Measurements from ENCODE around the gene ROR2. TPM values are rescaled to one million over a fixed set of nuclear protein-coding genes. Genes with fewer than 3 reads are reported as not detected.

Gene ROR2
- total RNA-seq, 3 donors from 2014 or later = 0.10 to 0.16 (median 0.11) TPM

- no peaks in the 10 kb centered on the region for H3K36me3 Mint-ChIP-seq (ENCODE audit: insufficient read depth)
- H3K4me3 Mint-ChIP-seq = no peak overlapping the region
- no peaks in the 10 kb centered on the region for H3K4me1 Mint-ChIP-seq (ENCODE audit: low read depth)
- H3K9me3 Mint-ChIP-seq = no peaks in the 10 kb centered on the region
- peaks cover 39% of the 10 kb centered on the region for H3K27me3 Mint-ChIP-seq (ENCODE audit: low read depth)
- DNase-seq (no peak), ATAC-seq (no peak)
These were observed 179.0 kb downstream of the ROR2 start for GRCh38 chr9:91771027-91771426.

GRCh38 chr9:91770229-91770628, 179.8 kb downstream of the ROR2 start:
- H3K4me3 Mint-ChIP-seq = no peak overlapping the region
- DNase-seq (no peak), ATAC-seq (no peak)
- H3K27me3 Mint-ChIP-seq (ENCODE audit: low read depth) = peaks cover 40% of the 10 kb centered on the region
- peaks cover under 1% of the 10 kb centered on the region for H3K9me3 Mint-ChIP-seq
- H3K4me1 Mint-ChIP-seq (ENCODE audit: low read depth) = no peaks in the 10 kb centered on the region
- no peaks in the 10 kb centered on the region for H3K36me3 Mint-ChIP-seq (ENCODE audit: insufficient read depth)

DNA sequence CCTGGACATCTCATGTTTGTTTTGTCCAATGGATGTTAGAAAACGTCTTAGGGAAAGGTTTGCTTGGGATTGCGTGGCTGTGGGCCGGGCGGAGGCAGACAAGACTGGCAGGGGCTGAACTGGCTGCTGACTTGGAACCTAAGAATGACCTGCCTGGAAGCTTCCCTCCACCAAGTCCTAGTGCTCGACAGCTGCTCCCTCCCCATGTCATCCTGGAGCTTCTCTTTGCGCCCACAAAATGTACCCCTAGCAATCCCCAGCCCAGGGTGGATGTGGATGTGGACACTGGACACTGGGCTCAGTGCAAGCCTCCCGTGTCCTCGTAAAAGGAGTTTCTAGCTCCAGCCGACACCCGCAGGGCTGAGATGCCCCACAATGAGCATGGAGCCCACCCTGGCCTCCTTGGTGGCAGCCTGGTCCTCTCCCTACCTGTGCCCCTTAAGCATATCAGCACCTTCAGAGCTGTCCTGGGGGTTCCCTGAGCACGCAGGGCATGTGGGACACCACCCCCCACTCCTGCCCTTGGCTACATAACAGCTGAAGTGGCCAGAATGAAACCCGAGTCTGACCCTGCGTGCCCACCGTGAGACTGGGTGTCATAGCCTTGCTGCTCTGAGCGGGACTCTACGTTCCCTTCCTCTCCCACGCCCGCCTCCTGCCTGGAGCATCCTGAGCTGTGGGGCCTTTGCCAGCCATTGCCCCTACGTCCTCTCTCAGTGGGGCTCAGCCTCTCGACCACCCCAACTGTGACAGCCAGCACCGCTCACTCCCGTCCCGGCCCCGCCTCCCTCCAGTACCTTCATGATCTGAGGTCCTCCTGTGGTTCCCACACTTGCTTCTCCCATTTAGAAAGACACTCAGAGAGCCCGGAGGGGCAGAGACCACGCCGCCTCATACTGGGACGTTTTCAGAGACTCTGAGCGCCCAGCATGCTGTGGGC, 180.8 kb downstream of the ROR2 start:
- peaks cover 1% of the 10 kb centered on the region for H3K36me3 Mint-ChIP-seq (ENCODE audit: insufficient read depth)
- DNase-seq = no peak
- H3K9me3 Mint-ChIP-seq = peaks cover 7% of the 10 kb centered on the region
- H3K27me3 Mint-ChIP-seq (ENCODE audit: low read depth) = peaks cover 40% of the 10 kb centered on the region
- H3K4me1 Mint-ChIP-seq (ENCODE audit: low read depth) = no peaks in the 10 kb centered on the region
- H3K4me3 Mint-ChIP-seq = no peak overlapping the region
- no peak for ATAC-seq

DNA sequence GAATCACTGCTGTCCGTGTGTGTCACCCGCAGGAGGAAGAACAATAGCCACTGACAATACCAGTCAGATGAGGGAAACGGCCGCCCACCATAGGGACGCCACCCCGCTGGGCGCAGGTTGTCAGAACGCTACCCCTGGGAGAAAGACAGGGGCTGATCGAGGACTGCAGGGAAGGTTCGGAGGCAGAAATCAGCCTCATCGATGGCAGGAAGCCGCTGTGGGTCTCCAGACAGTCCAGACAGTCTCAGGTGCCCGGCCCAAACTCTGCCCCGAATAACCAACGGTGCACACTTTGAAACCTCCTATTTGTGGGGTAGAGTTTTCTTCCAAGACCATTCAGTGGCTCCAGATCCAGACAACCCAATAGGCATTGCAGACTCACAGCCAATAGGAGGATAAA, 181.5 kb downstream of the ROR2 start:
- peaks cover 40% of the 10 kb centered on the region for H3K27me3 Mint-ChIP-seq (ENCODE audit: low read depth)

DNA sequence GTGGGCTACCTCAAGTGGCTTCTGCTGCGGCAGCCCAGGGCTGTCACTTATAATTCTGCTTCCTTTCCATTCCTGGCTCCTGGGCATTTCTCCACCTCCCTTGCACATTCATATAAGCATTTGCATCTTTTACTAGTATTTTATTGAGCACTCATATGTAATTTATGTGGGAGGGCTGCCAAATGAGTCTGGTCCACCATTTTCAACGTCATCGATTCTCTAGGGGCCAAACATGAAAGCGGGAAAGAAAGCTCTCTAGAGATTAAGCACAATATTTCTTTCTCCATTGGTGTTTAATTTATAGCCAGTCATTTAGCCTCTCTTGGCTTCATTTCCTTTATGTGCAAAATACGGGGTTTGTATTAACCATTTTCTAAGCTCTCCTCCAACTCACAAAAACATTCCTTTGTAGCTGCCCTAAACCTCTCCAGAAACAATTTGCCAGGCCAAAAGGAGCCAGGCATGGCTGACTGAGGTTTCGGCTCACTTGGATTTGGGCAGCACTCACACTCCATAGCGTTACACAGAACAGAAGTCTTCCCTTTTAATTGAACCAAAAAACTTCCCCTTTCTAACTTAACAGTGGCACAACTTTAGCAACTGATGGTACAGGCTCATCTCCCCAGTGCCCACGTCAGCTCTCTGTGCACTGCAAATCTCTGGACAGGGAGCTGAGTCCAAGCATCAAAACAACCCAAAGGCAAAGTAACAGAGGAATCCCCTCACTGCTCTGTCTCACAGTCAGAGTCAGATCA, 183.5 kb downstream of the ROR2 start:
- ATAC-seq = no peak
- Mint-ChIP-seq H3K4me3 (no peak overlapping the region), H3K9me3 (peaks cover 12% of the 10 kb centered on the region), H3K4me1 (ENCODE audit: low read depth) (no peaks in the 10 kb centered on the region), H3K36me3 (ENCODE audit: insufficient read depth) (peaks cover 1% of the 10 kb centered on the region), H3K27me3 (ENCODE audit: low read depth) (peaks cover 35% of the 10 kb centered on the region)
- DNase-seq = no peak

More for the DNA sequence above, 181.5 kb downstream of the ROR2 start:
- Mint-ChIP-seq H3K4me3 (no peak overlapping the region), H3K4me1 (ENCODE audit: low read depth) (no peaks in the 10 kb centered on the region), H3K36me3 (ENCODE audit: insufficient read depth) (peaks cover 1% of the 10 kb centered on the region), H3K9me3 (peaks cover 7% of the 10 kb centered on the region)
- ATAC-seq = no peak
- no peak for DNase-seq

- H3K4me3 Mint-ChIP-seq = no peak overlapping the region
- H3K9me3 Mint-ChIP-seq = peaks cover 13% of the 10 kb centered on the region
- no peaks in the 10 kb centered on the region for H3K4me1 Mint-ChIP-seq (ENCODE audit: low read depth)
- no peak for DNase-seq
- peaks cover 1% of the 10 kb centered on the region for H3K36me3 Mint-ChIP-seq (ENCODE audit: insufficient read depth)
- H3K27me3 Mint-ChIP-seq (ENCODE audit: low read depth) = peaks cover 35% of the 10 kb centered on the region
- no peak for ATAC-seq
These were observed 184.7 kb downstream of the ROR2 start for GRCh38 chr9:91765296-91765695.

- Mint-ChIP-seq H3K9me3 (peaks cover 13% of the 10 kb centered on the region), H3K4me3 (no peak overlapping the region), H3K27me3 (ENCODE audit: low read depth) (peaks cover 33% of the 10 kb centered on the region), H3K36me3 (ENCODE audit: insufficient read depth) (peaks cover 1% of the 10 kb centered on the region), H3K4me1 (ENCODE audit: low read depth) (no peaks in the 10 kb centered on the region)
- DNase-seq = no peak
- ATAC-seq = no peak
These were observed 185.4 kb downstream of the ROR2 start for GRCh38 chr9:91764661-91765060.

- Mint-ChIP-seq H3K9me3 (peaks cover 13% of the 10 kb centered on the region), H3K4me1 (ENCODE audit: low read depth) (no peaks in the 10 kb centered on the region), H3K27me3 (ENCODE audit: low read depth) (peaks cover 21% of the 10 kb centered on the region), H3K36me3 (ENCODE audit: insufficient read depth) (peaks cover 1% of the 10 kb centered on the region), H3K4me3 (no peak overlapping the region)
- DNase-seq = no peak
- no peak for ATAC-seq
These were observed 188.7 kb downstream of the ROR2 start for GRCh38 chr9:91761362-91761761.

DNA sequence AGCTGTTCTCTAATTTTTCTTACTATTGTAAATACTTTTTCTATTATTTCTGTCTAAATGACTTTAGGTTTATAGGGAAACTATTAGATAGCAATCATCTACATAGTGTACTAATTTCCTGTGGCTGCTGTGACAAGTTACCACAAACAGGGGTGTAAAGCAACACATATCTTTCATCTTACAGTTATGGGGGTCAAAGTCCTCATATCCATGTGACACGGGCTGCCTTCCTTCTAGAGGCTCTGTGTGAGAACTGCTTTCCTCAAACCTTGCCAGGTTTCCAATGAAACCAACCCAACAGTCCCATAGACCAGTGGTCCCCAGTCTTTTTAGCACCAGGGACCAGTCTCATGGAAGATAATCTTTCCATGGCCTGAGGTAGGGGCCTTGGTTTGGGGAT, 189.1 kb downstream of the ROR2 start:
- no peak for ATAC-seq

DNA sequence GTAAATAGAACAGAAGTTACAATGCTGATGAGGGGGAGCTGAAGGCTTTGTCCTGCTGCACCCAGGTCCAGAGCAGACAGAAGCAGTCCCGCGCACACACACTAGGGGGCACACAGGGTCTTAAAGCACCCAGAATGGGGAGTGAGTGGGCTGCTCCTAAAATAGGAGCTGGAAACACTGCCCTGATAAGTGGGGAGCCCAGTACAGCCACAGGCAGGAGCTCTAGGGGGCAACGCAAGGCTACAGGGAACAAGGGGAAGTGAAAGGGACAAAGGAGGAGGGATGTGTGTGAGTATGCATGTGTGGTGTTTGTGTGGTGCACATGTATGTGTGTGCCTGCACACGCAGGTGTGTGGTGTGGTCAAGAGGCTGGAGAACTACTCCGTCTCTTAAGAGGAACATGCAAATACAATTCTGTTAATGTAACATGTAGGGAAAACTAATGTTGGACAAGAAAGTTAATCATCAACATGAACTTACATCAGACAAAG, 191.5 kb downstream of the ROR2 start:
- H3K27me3 Mint-ChIP-seq (ENCODE audit: low read depth) = peaks cover 12% of the 10 kb centered on the region
- H3K9me3 Mint-ChIP-seq = peaks cover 6% of the 10 kb centered on the region
- no peak overlapping the region for H3K4me3 Mint-ChIP-seq
- H3K4me1 Mint-ChIP-seq (ENCODE audit: low read depth) = no peaks in the 10 kb centered on the region
- H3K36me3 Mint-ChIP-seq (ENCODE audit: insufficient read depth) = no peaks in the 10 kb centered on the region
- ATAC-seq (no peak), DNase-seq (no peak)

More for the DNA sequence above, 189.1 kb downstream of the ROR2 start:
- no peak for DNase-seq
- H3K4me1 Mint-ChIP-seq (ENCODE audit: low read depth) = no peaks in the 10 kb centered on the region
- H3K9me3 Mint-ChIP-seq = peaks cover 13% of the 10 kb centered on the region
- no peak overlapping the region for H3K4me3 Mint-ChIP-seq
- H3K36me3 Mint-ChIP-seq (ENCODE audit: insufficient read depth) = peaks cover 1% of the 10 kb centered on the region
- peaks cover 17% of the 10 kb centered on the region for H3K27me3 Mint-ChIP-seq (ENCODE audit: low read depth)

GRCh38 chr9:91757782-91758181, 192.2 kb downstream of the ROR2 start:
- H3K9me3 Mint-ChIP-seq = peaks cover 6% of the 10 kb centered on the region
- DNase-seq (no peak), ATAC-seq (no peak)
- no peak overlapping the region for H3K4me3 Mint-ChIP-seq
- peaks cover 12% of the 10 kb centered on the region for H3K27me3 Mint-ChIP-seq (ENCODE audit: low read depth)
- no peaks in the 10 kb centered on the region for H3K36me3 Mint-ChIP-seq (ENCODE audit: insufficient read depth)
- H3K4me1 Mint-ChIP-seq (ENCODE audit: low read depth) = no peaks in the 10 kb centered on the region

DNA sequence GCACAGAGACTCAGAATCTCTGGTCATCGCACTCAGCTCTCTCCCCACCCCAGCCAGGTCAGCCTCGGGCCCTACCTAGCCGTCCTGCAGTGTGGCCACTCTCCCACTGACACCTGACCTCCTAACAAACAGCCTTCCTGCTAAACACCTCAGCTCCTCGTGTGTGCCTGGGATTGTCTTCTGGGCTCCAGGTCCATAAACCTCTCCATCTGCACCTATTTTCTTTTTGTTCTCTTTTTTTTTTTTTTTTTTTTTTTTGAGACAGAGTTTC, 193.6 kb downstream of the ROR2 start:
- Mint-ChIP-seq H3K4me1 (ENCODE audit: low read depth) (no peaks in the 10 kb centered on the region), H3K9me3 (peaks cover under 1% of the 10 kb centered on the region), H3K36me3 (ENCODE audit: insufficient read depth) (no peaks in the 10 kb centered on the region), H3K4me3 (no peak overlapping the region), H3K27me3 (ENCODE audit: low read depth) (peaks cover 13% of the 10 kb centered on the region)
- ATAC-seq (no peak), DNase-seq (no peak)

- no peaks in the 10 kb centered on the region for H3K36me3 Mint-ChIP-seq (ENCODE audit: insufficient read depth)
- H3K9me3 Mint-ChIP-seq = no peaks in the 10 kb centered on the region
- no peak overlapping the region for H3K4me3 Mint-ChIP-seq
- DNase-seq (no peak), ATAC-seq (no peak)
- H3K4me1 Mint-ChIP-seq (ENCODE audit: low read depth) = no peaks in the 10 kb centered on the region
- peaks cover 13% of the 10 kb centered on the region for H3K27me3 Mint-ChIP-seq (ENCODE audit: low read depth)
These were observed 194.1 kb downstream of the ROR2 start for GRCh38 chr9:91755761-91756509.

DNA sequence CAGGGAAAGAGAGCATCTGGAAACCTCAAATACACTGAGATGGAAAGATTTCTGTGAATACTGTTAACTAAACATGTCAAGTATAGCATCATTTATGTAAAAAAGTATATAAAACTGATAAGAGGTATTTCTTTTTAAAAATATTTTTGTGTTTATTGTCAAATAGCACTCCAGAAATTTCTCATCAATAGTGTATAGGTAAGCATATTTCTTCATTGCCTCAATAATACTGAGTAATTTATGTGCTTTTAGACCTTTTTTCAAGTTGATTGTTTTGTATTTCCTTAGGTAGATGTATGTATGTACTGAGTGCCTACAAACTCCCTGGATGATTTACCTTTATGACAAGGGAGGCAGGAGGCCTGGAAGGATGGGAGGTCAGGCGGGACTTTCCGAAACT, 196.3 kb downstream of the ROR2 start:
- H3K36me3 Mint-ChIP-seq (ENCODE audit: insufficient read depth) = no peaks in the 10 kb centered on the region
- H3K9me3 Mint-ChIP-seq = no peaks in the 10 kb centered on the region
- H3K4me1 Mint-ChIP-seq (ENCODE audit: low read depth) = no peaks in the 10 kb centered on the region
- no peak overlapping the region for H3K4me3 Mint-ChIP-seq
- DNase-seq (no peak), ATAC-seq (no peak)
- peaks cover 22% of the 10 kb centered on the region for H3K27me3 Mint-ChIP-seq (ENCODE audit: low read depth)

All from activated T-cell treated with anti-CD3 and anti-CD28 coated beads, Interleukin-2, amount 50 U/mL, for 4 hours (primary cell).